ENCODE results near the gene HELT. TPM values are rescaled to one million over a fixed set of nuclear protein-coding genes. Genes with fewer than 3 reads are reported as not detected.

The HELT gene
- total and polyA plus RNA-seq, 2 donors (not counting 1 experiment from before 2014, with no cell fraction given), result not detected

- Histone ChIP-seq H3K9me3 (ENCODE audit: control insufficient read depth, insufficient read depth, low read depth, low read length) (no peaks in the 10 kb centered on the region), H3K36me3 (ENCODE audit: control insufficient read depth, insufficient read depth, low read length) (no peaks in the 10 kb centered on the region), H3K4me2 (ENCODE audit: extremely low read depth, insufficient read depth, low read length) (no peak overlapping the region), H3K79me2 (ENCODE audit: control insufficient read depth, insufficient read depth, low read length) (no peaks in the 10 kb centered on the region), H3K4me1 (ENCODE audit: control insufficient read depth, extremely low read depth, insufficient read depth, low read length) (no peaks in the 10 kb centered on the region), H3K27me3 (ENCODE audit: control insufficient read depth, insufficient read depth, low read length) (no peaks in the 10 kb centered on the region), H4K20me1 (ENCODE audit: control insufficient read depth, extremely low read depth, insufficient read depth, low read length) (no peaks in the 10 kb centered on the region), H3K9ac (ENCODE audit: insufficient read depth, low read length) (no peak overlapping the region), H2AFZ (ENCODE audit: low read length) (no peak overlapping the region), H3K4me3 (replicated peaks in 1 of 4; ENCODE audit: control extremely low read depth in 1 of 4, insufficient read depth in 1 of 4, low read depth in 3 of 4, low read length in 4 of 4) (no peak overlapping the region), H3K27ac (ENCODE audit: insufficient read depth, low read length) (no peak overlapping the region)
- DNase-seq (ENCODE audit: low read depth in 2 of 2), result no peak
- TF ChIP-seq CTCF (conservative IDR thresholded peaks at IDR 0.05 in 1 of 2, IDR thresholded peaks at IDR 0.05 in 1 of 2; ENCODE audit: low read depth in 1 of 2, low read length in 2 of 2) (no peak), EZH2 (IDR thresholded peaks at IDR 0.05; ENCODE audit: low read length, missing control alignments) (no peak)
Observed at GRCh38 chr4:184978211-184978610, 40.1 kb upstream of the HELT start.

GRCh38 chr4:184979461-184980124 is 38.7 kb upstream of the HELT start:
- no peak overlapping the region for H3K27ac ChIP-seq (ENCODE audit: insufficient read depth, low read length)
- TF ChIP-seq CTCF (conservative IDR thresholded peaks at IDR 0.05 in 1 of 2, IDR thresholded peaks at IDR 0.05 in 1 of 2; ENCODE audit: low read depth in 1 of 2, low read length in 2 of 2), result no peak
- TF ChIP-seq EZH2 (IDR thresholded peaks at IDR 0.05; ENCODE audit: low read length, missing control alignments), result no peak
- H3K79me2 ChIP-seq (ENCODE audit: control insufficient read depth, insufficient read depth, low read length), result no peaks in the 10 kb centered on the region
- H3K9me3 ChIP-seq (ENCODE audit: control insufficient read depth, insufficient read depth, low read depth, low read length), result no peaks in the 10 kb centered on the region
- no peaks in the 10 kb centered on the region for H3K36me3 ChIP-seq (ENCODE audit: control insufficient read depth, insufficient read depth, low read length)
- no peak overlapping the region for H3K4me3 ChIP-seq (replicated peaks in 1 of 4; ENCODE audit: control extremely low read depth in 1 of 4, insufficient read depth in 1 of 4, low read depth in 3 of 4, low read length in 4 of 4)
- H3K27me3 ChIP-seq (ENCODE audit: control insufficient read depth, insufficient read depth, low read length), result no peaks in the 10 kb centered on the region
- DNase-seq (ENCODE audit: low read depth in 2 of 2), result no peak
- no peak overlapping the region for H3K9ac ChIP-seq (ENCODE audit: insufficient read depth, low read length)
- no peak overlapping the region for H2AFZ ChIP-seq (ENCODE audit: low read length)
- H3K4me1 ChIP-seq (ENCODE audit: control insufficient read depth, extremely low read depth, insufficient read depth, low read length), result no peaks in the 10 kb centered on the region
- no peaks in the 10 kb centered on the region for H4K20me1 ChIP-seq (ENCODE audit: control insufficient read depth, extremely low read depth, insufficient read depth, low read length)
- H3K4me2 ChIP-seq (ENCODE audit: extremely low read depth, insufficient read depth, low read length), result no peak overlapping the region

- no peak overlapping the region for H3K27ac ChIP-seq (ENCODE audit: insufficient read depth, low read length)
- H3K36me3 ChIP-seq (ENCODE audit: control insufficient read depth, insufficient read depth, low read length), result no peaks in the 10 kb centered on the region
- no peaks in the 10 kb centered on the region for H3K9me3 ChIP-seq (ENCODE audit: control insufficient read depth, insufficient read depth, low read depth, low read length)
- no peak for TF ChIP-seq CTCF (conservative IDR thresholded peaks at IDR 0.05 in 1 of 2, IDR thresholded peaks at IDR 0.05 in 1 of 2; ENCODE audit: low read depth in 1 of 2, low read length in 2 of 2)
- TF ChIP-seq EZH2 (IDR thresholded peaks at IDR 0.05; ENCODE audit: low read length, missing control alignments), result no peak
- H3K4me2 ChIP-seq (ENCODE audit: extremely low read depth, insufficient read depth, low read length), result no peak overlapping the region
- H3K9ac ChIP-seq (ENCODE audit: insufficient read depth, low read length), result no peak overlapping the region
- DNase-seq (ENCODE audit: low read depth in 2 of 2), result no peak
- H4K20me1 ChIP-seq (ENCODE audit: control insufficient read depth, extremely low read depth, insufficient read depth, low read length), result no peaks in the 10 kb centered on the region
- H3K27me3 ChIP-seq (ENCODE audit: control insufficient read depth, insufficient read depth, low read length), result no peaks in the 10 kb centered on the region
- H3K79me2 ChIP-seq (ENCODE audit: control insufficient read depth, insufficient read depth, low read length), result no peaks in the 10 kb centered on the region
- no peak overlapping the region for H2AFZ ChIP-seq (ENCODE audit: low read length)
- no peaks in the 10 kb centered on the region for H3K4me1 ChIP-seq (ENCODE audit: control insufficient read depth, extremely low read depth, insufficient read depth, low read length)
- H3K4me3 ChIP-seq (replicated peaks in 1 of 4; ENCODE audit: control extremely low read depth in 1 of 4, insufficient read depth in 1 of 4, low read depth in 3 of 4, low read length in 4 of 4), result no peak overlapping the region
Observed at GRCh38 chr4:184980261-184980660, 38.0 kb upstream of the HELT start.
